Measurements from ENCODE around the gene GM2A. TPM values are rescaled to one million over a fixed set of nuclear protein-coding genes. Genes with fewer than 3 reads are reported as not detected.

The GM2A gene
- 10 to 100 TPM; 31.3 to 78.7 TPM for total RNA-seq
- polyA plus RNA-seq = 10 to 100 TPM; 36.5 to 39.7 TPM
- long read RNA-seq, donor 1, transcript GM2A-201 (4 exons, 3,896 nt) = major isoform, 13 of 13 reads
- long read RNA-seq, donor 1, partial matches to known transcripts = 0 of 13 reads
- long read RNA-seq, donor 1, other reads (novel, unspliced or antisense) = 0 of 13 reads
- long read RNA-seq, donor 2, transcript GM2A-201 (4 exons, 3,896 nt) = major isoform, 5 of 5 reads
- long read RNA-seq, donor 2, partial matches to known transcripts = 0 of 5 reads
- long read RNA-seq, donor 2, other reads (novel, unspliced or antisense) = 0 of 5 reads
- long read RNA-seq, donor 3, partial matches to known transcripts = 0 of 5 reads
- long read RNA-seq, donor 3, other reads (novel, unspliced or antisense) = 0 of 5 reads
- long read RNA-seq, donor 4, partial matches to known transcripts = 0 of 3 reads
- long read RNA-seq, donor 4, other reads (novel, unspliced or antisense) = 0 of 3 reads
- long read RNA-seq, donor 5, transcript GM2A-201 (4 exons, 3,896 nt) = major isoform, 17 of 17 reads
- long read RNA-seq, donor 5, partial matches to known transcripts = 0 of 17 reads
- long read RNA-seq, donor 5, other reads (novel, unspliced or antisense) = 0 of 17 reads

DNA sequence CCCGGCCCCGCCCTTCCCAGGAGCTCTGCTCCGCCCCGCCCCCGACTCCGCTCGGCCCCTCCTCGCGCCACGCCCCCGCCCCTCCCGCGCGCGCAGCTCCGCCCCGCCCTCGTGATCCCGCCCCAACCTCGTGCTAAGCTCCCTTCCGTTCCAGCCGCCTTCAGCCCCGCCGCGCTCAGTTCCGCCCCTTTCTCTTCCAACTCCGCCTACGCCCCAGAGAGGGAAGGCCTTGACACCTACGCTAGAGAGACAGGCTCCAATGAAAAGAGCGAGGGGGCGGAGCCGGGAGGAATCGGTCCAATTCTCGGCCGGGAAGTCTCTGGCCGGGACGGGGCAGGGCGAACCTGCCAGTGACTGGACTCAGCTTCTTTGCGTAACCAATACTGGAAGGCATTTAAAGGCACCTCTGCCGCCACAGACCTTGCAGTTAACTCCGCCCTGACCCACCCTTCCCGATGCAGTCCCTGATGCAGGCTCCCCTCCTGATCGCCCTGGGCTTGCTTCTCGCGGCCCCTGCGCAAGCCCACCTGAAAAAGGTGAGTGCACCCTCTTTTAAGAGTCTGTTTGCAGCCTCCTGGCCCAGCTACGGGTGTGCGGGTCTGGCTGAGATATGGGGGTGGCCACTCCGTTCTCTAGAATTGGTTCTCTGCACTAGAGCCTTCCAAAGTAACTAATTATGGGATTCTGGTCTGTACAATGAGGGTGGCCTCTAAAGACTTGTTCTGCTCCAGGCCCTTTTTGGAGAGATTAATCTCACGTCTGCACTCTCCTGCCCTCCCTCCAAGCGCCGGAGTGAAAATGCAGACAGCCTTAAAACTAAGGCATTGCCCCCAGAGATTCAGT is at the start of gene GM2A:
GM2A (plus strand) TSS at position 424 of the 843 bp plus-strand sequence; CDS start at position 456, 32 bp downstream.
- H3K4me1 ChIP-seq (ENCODE audit: control insufficient read depth in 5 of 5, insufficient read depth in 5 of 5, low read length in 5 of 5) = peaks cover 6 to 11% (median 7%) of the 10 kb centered on the region in 5 donors
- DNase-seq = peak; percentile 100
- no peaks in the 10 kb centered on the region for H3K36me3 ChIP-seq (ENCODE audit: control insufficient read depth in 4 of 4, insufficient read depth in 4 of 4, low read length in 4 of 4)
- peak; percentile 93 for ATAC-seq (ENCODE audit: insufficient read depth, low FRiP score)
- WGBS, 2 donors = 0 to 2% methylated on average over 41 to 52 of the region's 52 CpGs
- H3K27ac ChIP-seq (ENCODE audit: low read depth in 1 of 2, low read length in 1 of 2) = peak within 1 kb of the TSS; percentile 55 to 84
- peak within 1 kb of the TSS; percentile 56 to 82 for H3K9ac ChIP-seq (ENCODE audit: insufficient read depth in 1 of 2, low read length in 2 of 2)
- peak within 1 kb of the TSS; percentile 76 for H3K4me3 ChIP-seq
- TF ChIP-seq, protein P1, sequence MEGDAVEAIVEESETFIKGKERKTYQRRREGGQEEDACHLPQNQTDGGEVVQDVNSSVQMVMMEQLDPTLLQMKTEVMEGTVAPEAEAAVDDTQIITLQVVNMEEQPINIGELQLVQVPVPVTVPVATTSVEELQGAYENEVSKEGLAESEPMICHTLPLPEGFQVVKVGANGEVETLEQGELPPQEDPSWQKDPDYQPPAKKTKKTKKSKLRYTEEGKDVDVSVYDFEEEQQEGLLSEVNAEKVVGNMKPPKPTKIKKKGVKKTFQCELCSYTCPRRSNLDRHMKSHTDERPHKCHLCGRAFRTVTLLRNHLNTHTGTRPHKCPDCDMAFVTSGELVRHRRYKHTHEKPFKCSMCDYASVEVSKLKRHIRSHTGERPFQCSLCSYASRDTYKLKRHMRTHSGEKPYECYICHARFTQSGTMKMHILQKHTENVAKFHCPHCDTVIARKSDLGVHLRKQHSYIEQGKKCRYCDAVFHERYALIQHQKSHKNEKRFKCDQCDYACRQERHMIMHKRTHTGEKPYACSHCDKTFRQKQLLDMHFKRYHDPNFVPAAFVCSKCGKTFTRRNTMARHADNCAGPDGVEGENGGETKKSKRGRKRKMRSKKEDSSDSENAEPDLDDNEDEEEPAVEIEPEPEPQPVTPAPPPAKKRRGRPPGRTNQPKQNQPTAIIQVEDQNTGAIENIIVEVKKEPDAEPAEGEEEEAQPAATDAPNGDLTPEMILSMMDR (IDR thresholded peaks at IDR 0.05; ENCODE audit: control extremely low read depth, extremely low read depth) = no peak
- H3K27me3 ChIP-seq (ENCODE audit: control insufficient read depth in 3 of 3, insufficient read depth in 3 of 3, low read length in 2 of 3) = no peaks in the 10 kb centered on the region
- no peaks in the 10 kb centered on the region for H3K9me3 ChIP-seq (ENCODE audit: control insufficient read depth in 4 of 4, insufficient read depth in 3 of 4, low read length in 3 of 4)

DNA sequence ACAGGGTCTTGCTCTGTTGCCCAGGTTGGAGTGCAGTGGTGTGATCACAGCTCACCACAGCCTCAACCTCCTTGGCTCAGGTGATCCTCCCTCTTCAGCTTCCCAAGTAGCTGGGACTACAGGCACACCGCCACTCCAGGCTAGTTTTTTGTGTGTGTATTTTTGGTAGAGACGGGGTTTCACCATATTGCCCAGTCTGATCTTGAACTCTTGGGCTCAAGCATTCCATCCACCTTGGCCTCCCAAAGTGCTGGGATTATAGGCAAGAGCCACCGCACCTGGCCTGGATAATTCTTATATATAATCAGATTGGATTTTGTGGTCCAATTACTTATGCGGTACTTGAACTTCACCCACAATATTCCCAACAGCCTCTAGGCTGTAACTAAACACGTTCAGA is 48.9 kb upstream of the GM2A start:
- Histone ChIP-seq H3K4me3 (no peak overlapping the region), H3K27ac (ENCODE audit: low read depth in 1 of 2, low read length in 1 of 2) (no peak overlapping the region), H3K4me1 (ENCODE audit: control insufficient read depth in 5 of 5, insufficient read depth in 5 of 5, low read length in 5 of 5) (peaks cover 0 to 11% (median 0%) of the 10 kb centered on the region in 5 donors), H3K27me3 (ENCODE audit: control insufficient read depth in 3 of 3, insufficient read depth in 3 of 3, low read length in 2 of 3) (no peaks in the 10 kb centered on the region), H3K36me3 (ENCODE audit: control insufficient read depth in 4 of 4, insufficient read depth in 4 of 4, low read length in 4 of 4) (peaks cover 0 to 17% (median 6%) of the 10 kb centered on the region in 4 donors), H3K9ac (ENCODE audit: insufficient read depth in 1 of 2, low read length in 2 of 2) (no peak overlapping the region), H3K9me3 (ENCODE audit: control insufficient read depth in 4 of 4, insufficient read depth in 3 of 4, low read length in 3 of 4) (no peaks in the 10 kb centered on the region)
- ATAC-seq (ENCODE audit: insufficient read depth, low FRiP score) = no peak
- 93% methylated on average over 5 of the region's 5 CpGs for WGBS, 2 donors
- TF ChIP-seq, protein P1 (IDR thresholded peaks at IDR 0.05; ENCODE audit: control extremely low read depth, extremely low read depth) = no peak
- no peak for DNase-seq

DNA sequence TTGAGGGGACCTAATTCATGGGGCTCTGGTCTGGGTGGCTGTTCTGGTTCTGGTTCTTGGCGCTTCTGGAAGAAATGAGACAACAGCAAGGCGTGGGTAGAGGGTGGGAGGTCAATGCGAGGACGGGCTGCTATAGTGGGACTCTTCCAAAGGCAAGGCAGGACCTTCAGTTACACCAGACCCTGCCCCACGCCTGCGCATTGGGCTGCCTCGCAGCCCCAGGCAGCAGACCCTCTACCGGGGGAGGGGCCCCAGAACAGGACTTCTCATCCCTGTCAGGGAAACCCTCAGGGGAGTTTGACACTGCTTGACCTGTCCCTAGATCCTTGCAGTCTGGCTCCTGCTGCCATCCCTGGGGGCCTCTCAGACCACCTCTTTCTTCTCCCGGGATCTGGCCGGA is 47.6 kb upstream of the GM2A start:
- H3K4me1 ChIP-seq (ENCODE audit: control insufficient read depth in 5 of 5, insufficient read depth in 5 of 5, low read length in 5 of 5) = peaks cover 0 to 14% (median 0%) of the 10 kb centered on the region in 5 donors
- 91 to 95% methylated on average over 10 of the region's 10 CpGs for WGBS, 2 donors
- ATAC-seq (ENCODE audit: insufficient read depth, low FRiP score) (no peak), DNase-seq (no peak)
- no peak overlapping the region for H3K4me3 ChIP-seq
- H3K9me3 ChIP-seq (ENCODE audit: control insufficient read depth in 4 of 4, insufficient read depth in 3 of 4, low read length in 3 of 4) = no peaks in the 10 kb centered on the region
- peaks cover 0 to 8% (median 2%) of the 10 kb centered on the region in 4 donors for H3K36me3 ChIP-seq (ENCODE audit: control insufficient read depth in 4 of 4, insufficient read depth in 4 of 4, low read length in 4 of 4)
- no peaks in the 10 kb centered on the region for H3K27me3 ChIP-seq (ENCODE audit: control insufficient read depth in 3 of 3, insufficient read depth in 3 of 3, low read length in 2 of 3)
- TF ChIP-seq, protein P1 (IDR thresholded peaks at IDR 0.05; ENCODE audit: control extremely low read depth, extremely low read depth) = no peak
- H3K9ac ChIP-seq (ENCODE audit: insufficient read depth in 1 of 2, low read length in 2 of 2) = no peak overlapping the region
- no peak overlapping the region for H3K27ac ChIP-seq (ENCODE audit: low read depth in 1 of 2, low read length in 1 of 2)

Measured in lung (tissue), 16 donors.